MCF 10A (cell line): Measurements from ENCODE around the gene TMCC1. TPM values are rescaled to one million over a fixed set of nuclear protein-coding genes. Genes with fewer than 3 reads are reported as not detected.

Experiments
- BruUV-seq: library from RNA; stranded (reverse); fragments of 400-500 nt; replicated peaks from 2 replicates; lab custom pipeline; 2021; lab: Mats Ljungman, UMichigan
- CTCF ChIA-PET: fragments of 300-600 bp; sonication (Branson Sonifier 250); formaldehyde crosslinking; extraction: SDS; loops from one replicate; lab custom pipeline; 2021; ENCODE audit warnings: antibody characterized with exemption, inconsistent platforms; lab: Yijun Ruan, JAX
- POLR2A ChIA-PET: fragments of 300-600, 350-650 bp; sonication (Branson Sonifier 250); formaldehyde crosslinking; extraction: SDS; loops from one replicate; lab custom pipeline; 2020; ENCODE audit warnings: antibody characterized with exemption, inconsistent platforms; lab: Yijun Ruan, JAX
- DNase-seq: peaks from one replicate; pipeline ENCODE4 v3.0.0-alpha.2; 2018; ENCODE audit not compliant: unreplicated experiment
- H3K27ac Mint-ChIP-seq: one replicate; pipeline ENCODE4 v1.8.0; 2022; ENCODE audit warnings: mild to moderate bottlenecking, low read depth, mixed read lengths; ENCODE audit not compliant: unreplicated experiment
- H3K27me3 Mint-ChIP-seq: one replicate; pipeline ENCODE4 v1.8.0; 2022; ENCODE audit warnings: mixed read lengths; ENCODE audit not compliant: insufficient read depth, unreplicated experiment
- H3K36me3 Mint-ChIP-seq: one replicate; pipeline ENCODE4 v1.8.0; 2022; ENCODE audit warnings: mild to moderate bottlenecking, moderate library complexity, mixed read lengths; ENCODE audit not compliant: insufficient read depth, unreplicated experiment
- H3K4me1 Mint-ChIP-seq: one replicate; pipeline ENCODE4 v1.8.0; 2022; ENCODE audit warnings: mixed read lengths; ENCODE audit not compliant: insufficient read depth, unreplicated experiment
- H3K4me3 Mint-ChIP-seq: one replicate; pipeline ENCODE4 v1.8.0; 2022; ENCODE audit warnings: mild to moderate bottlenecking, moderate library complexity, mixed read lengths; ENCODE audit not compliant: unreplicated experiment
- H3K9me3 Mint-ChIP-seq: one replicate; pipeline ENCODE4 v1.8.0; 2022; ENCODE audit warnings: mixed read lengths; ENCODE audit not compliant: unreplicated experiment
- intact Hi-C: fragments of 100-400 bp; cut with micrococcal nuclease; formaldehyde crosslinking; loops from 2 replicates; pipeline ENCODE4 v1.14.1; 2022
- total RNA-seq: library from RNA; stranded (reverse); gene quantifications from 2 replicates; pipeline ENCODE4 v1.2.3, GENCODE V29; 2022
- TF ChIP-seq, protein P1 (sequence below): fragments of 200-600 bp; IDR thresholded peaks from one replicate; pipeline ENCODE4 v1.8.0; 2022; ENCODE audit warnings: antibody characterized with exemption, mild to moderate bottlenecking; ENCODE audit not compliant: unreplicated experiment

TMCC1 gene
- total RNA-seq, 1 experiment from 2014 or later, result 31.2 TPM

DNA sequence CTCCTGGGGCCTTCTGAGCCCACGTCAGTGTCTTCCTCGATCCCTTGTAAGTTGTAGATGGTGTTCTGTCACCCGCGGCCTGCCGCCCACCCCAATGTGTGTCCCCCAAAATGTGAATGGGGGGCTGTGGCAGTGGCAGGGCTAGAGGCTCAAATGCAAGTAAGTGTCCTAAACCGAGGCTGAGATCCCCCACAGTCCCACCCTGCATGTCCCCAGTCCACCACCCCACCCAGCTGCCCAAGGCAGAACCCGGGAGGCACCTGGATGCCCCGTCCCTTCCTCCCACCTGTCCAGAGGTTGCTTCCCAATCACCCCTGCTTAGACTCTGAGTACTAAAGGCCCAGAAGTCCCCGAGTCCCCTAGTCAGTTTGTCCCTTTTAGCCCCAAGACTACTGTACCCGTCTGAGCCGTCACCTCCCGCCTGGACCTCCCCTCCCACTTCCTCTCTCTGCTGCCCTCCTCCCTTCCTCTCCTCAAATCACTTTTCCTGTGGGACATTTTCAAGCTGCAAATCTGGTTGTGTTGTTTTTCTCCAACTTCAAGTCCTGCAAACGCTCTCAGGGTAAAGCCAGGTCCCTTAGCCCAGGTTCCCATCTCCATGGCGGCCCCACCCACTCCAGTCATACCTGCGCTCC lies 275.2 kb downstream of the TMCC1 start:
- Mint-ChIP-seq H3K4me3 (no peak overlapping the region), H3K27me3 (no peaks in the 10 kb centered on the region), H3K36me3 (peaks cover 6% of the 10 kb centered on the region), H3K27ac (no peak overlapping the region), H3K4me1 (no peaks in the 10 kb centered on the region), H3K9me3 (no peaks in the 10 kb centered on the region)
- no TSS peak for BruUV-seq
- intact Hi-C loops, result no loop called here
- no peak for DNase-seq
- TF ChIP-seq, protein P1, sequence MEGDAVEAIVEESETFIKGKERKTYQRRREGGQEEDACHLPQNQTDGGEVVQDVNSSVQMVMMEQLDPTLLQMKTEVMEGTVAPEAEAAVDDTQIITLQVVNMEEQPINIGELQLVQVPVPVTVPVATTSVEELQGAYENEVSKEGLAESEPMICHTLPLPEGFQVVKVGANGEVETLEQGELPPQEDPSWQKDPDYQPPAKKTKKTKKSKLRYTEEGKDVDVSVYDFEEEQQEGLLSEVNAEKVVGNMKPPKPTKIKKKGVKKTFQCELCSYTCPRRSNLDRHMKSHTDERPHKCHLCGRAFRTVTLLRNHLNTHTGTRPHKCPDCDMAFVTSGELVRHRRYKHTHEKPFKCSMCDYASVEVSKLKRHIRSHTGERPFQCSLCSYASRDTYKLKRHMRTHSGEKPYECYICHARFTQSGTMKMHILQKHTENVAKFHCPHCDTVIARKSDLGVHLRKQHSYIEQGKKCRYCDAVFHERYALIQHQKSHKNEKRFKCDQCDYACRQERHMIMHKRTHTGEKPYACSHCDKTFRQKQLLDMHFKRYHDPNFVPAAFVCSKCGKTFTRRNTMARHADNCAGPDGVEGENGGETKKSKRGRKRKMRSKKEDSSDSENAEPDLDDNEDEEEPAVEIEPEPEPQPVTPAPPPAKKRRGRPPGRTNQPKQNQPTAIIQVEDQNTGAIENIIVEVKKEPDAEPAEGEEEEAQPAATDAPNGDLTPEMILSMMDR, result no peak
- ChIA-PET CTCF (interaction anchor here (0.5 to 0.7 kb wide), 2 partner anchors 9 to 26 kb away, joined by 3 to 5 read pairs; no protein-coding TSS in a partner anchor), POLR2A (no interaction called here)

DNA sequence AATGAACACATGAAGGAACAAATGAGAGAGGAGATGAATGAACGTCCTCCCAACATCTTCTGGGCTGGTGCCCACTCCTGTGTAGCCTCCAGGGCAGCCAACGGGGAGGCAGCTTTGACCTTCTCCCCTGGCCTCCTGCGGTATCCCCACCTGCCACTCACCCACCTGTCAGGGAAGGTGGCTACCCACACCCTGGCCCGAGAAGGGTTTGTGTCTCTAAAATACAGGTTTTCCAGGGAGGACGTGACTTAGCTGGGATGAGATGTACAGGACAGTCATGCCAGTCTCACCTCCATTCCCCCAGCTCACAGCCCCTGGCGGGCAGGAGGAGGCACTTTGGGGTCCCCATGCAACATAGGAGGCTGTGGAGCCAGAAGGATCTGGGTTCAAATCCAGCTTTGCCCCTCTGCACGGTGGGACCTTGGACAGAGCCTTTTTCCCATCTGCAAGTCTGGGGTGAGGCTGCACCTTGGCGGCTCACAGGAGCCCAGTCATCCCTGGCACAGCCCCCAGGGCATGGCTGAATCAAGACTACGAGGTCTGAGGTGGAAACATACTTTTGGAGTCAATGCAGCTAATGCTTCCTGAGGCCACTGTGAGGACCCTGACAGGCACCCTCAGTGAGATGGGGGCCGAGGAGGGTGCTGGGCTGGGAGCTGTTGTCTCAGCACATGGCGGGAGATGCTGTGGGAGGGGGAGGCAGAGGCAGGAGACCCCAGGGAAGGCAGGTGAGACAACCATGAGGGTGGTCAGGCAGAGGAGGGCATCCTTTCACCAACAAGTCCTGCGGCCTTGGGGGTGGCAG lies 275.9 kb downstream of the TMCC1 start:
- Mint-ChIP-seq H3K27me3 (no peaks in the 10 kb centered on the region), H3K9me3 (no peaks in the 10 kb centered on the region), H3K36me3 (peaks cover 6% of the 10 kb centered on the region), H3K4me1 (no peaks in the 10 kb centered on the region), H3K4me3 (no peak overlapping the region), H3K27ac (no peak overlapping the region)
- intact Hi-C loops, result no loop called here
- no TSS peak for BruUV-seq
- ChIA-PET POLR2A (interaction anchor here (0.7 kb wide), 1 partner anchor 22 kb away, joined by 4 read pairs; no protein-coding TSS in a partner anchor), CTCF (interaction anchor here (0.7 to 1.0 kb wide), 2 partner anchors 9 kb away, joined by 3 read pairs; no protein-coding TSS in a partner anchor)
- TF ChIP-seq, protein P1, result no peak
- no peak for DNase-seq

DNA sequence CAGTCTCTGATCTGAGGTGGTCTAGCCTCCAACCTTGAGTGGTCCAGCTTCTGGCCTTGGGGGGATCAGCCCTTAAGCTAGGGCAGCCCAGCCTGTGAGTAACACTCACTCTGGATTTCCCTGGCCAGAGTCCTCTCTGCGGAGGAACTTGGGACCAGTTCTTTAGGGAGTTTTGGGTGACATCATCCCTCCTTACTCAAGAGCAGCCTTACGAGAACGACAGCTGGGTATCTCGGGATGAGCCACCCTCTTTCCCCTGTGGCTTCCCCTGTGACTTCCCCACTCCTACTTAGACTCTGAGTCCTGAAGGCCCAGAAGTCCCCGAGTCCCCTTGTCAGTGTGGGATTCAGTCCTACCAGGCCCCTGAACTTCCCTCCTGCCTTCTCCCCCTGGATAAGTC lies 276.8 kb downstream of the TMCC1 start:
- TF ChIP-seq, protein P1, result no peak
- Mint-ChIP-seq H3K4me1 (no peaks in the 10 kb centered on the region), H3K27ac (no peak overlapping the region), H3K27me3 (no peaks in the 10 kb centered on the region), H3K9me3 (no peaks in the 10 kb centered on the region), H3K4me3 (no peak overlapping the region), H3K36me3 (peaks cover 6% of the 10 kb centered on the region)
- DNase-seq, result peak; percentile 40
- no TSS peak for BruUV-seq
- intact Hi-C loops, result no loop called here
- POLR2A ChIA-PET, result interaction anchor here (0.7 kb wide), 1 partner anchor 21 kb away, joined by 4 read pairs; no protein-coding TSS in a partner anchor
- CTCF ChIA-PET, result interaction anchor here (1.0 to 1.1 kb wide), 2 partner anchors 10 to 217 kb away, joined by 3 read pairs; no protein-coding TSS in a partner anchor

DNA sequence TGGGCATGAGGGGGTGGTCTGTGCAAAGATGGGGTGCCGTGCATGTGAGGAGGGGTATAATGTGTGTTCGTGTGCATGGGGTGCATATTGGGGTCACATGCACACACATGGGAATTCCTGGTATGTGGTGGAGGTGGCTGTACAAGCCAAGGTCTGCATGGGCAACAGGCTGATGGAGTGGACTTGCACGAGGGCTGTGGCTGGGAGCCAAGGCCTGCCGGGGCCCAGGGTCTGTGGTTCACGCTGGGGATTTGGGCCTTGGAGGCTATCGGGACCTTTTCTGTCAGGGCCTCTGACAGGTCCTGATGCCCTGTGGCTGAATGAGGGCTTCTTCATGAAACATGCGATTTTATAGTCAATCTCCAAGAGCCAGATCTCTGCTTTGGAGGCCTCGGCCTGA lies 277.2 kb downstream of the TMCC1 start:
- H3K27ac Mint-ChIP-seq, result no peak overlapping the region
- POLR2A ChIA-PET, result no interaction called here
- H3K4me1 Mint-ChIP-seq, result no peaks in the 10 kb centered on the region
- no TSS peak for BruUV-seq
- no peak overlapping the region for H3K4me3 Mint-ChIP-seq
- peaks cover 6% of the 10 kb centered on the region for H3K36me3 Mint-ChIP-seq
- intact Hi-C loops, result no loop called here
- no peaks in the 10 kb centered on the region for H3K27me3 Mint-ChIP-seq
- TF ChIP-seq, protein P1, result no peak
- no peaks in the 10 kb centered on the region for H3K9me3 Mint-ChIP-seq
- DNase-seq, result no peak
- CTCF ChIA-PET, result interaction anchor here (1.1 kb wide), 1 partner anchor 217 kb away, joined by 3 read pairs; no protein-coding TSS in a partner anchor
